Astrocyte (in vitro differentiated cells and primary cell): ENCODE measurements around the gene ABHD17C. TPM values are rescaled to one million over a fixed set of nuclear protein-coding genes. Genes with fewer than 3 reads are reported as not detected.

Experiments used
- DNase-seq: peaks from one replicate; pipeline ENCODE4 v3.0.0-alpha.2; 2010; ENCODE audit warnings: low read depth
- FAIRE-seq: peaks from 2 replicates; lab custom pipeline; 2011; peaks lifted over from hg19 to GRCh38; lab: Jason Lieb, UNC
- H2AFZ ChIP-seq: 2 replicates; pipeline ENCODE4 v1.6.0; 2012; ENCODE audit warnings: low read depth, low read length, inconsistent platforms
- H3K27ac ChIP-seq: 2 replicates; pipeline ENCODE4 v1.5.1; 2011; ENCODE audit warnings: low read depth, low read length, inconsistent platforms
- H3K27me3 ChIP-seq: 2 replicates; pipeline ENCODE4 v1.6.0; 2011; ENCODE audit warnings: low read length, inconsistent platforms; ENCODE audit not compliant: insufficient read depth
- H3K36me3 ChIP-seq: 2 replicates; pipeline ENCODE4 v1.5.1; 2011; ENCODE audit warnings: low read length, inconsistent platforms; ENCODE audit not compliant: insufficient read depth
- H3K4me1 ChIP-seq: 2 replicates; pipeline ENCODE4 v1.5.1; 2011; ENCODE audit warnings: low read length, inconsistent platforms; ENCODE audit not compliant: insufficient read depth
- H3K4me2 ChIP-seq: 2 replicates; pipeline ENCODE4 v1.6.0; 2012; ENCODE audit warnings: low read length, inconsistent platforms
- H3K4me3 ChIP-seq: 2 replicates; pipeline ENCODE4 v1.5.1; 2011; ENCODE audit warnings: low read depth, mild to moderate bottlenecking, low read length, inconsistent platforms; ENCODE audit not compliant: insufficient read depth
- H3K79me2 ChIP-seq: 2 replicates; pipeline ENCODE4 v1.6.0; 2012; ENCODE audit warnings: mild to moderate bottlenecking, low read length, inconsistent platforms; ENCODE audit not compliant: insufficient read depth
- H3K9ac ChIP-seq: 2 replicates; pipeline ENCODE4 v1.6.0; 2012; ENCODE audit warnings: mild to moderate bottlenecking, low read length, inconsistent platforms
- H3K9me3 ChIP-seq: 2 replicates; pipeline ENCODE4 v1.5.1; 2012; ENCODE audit warnings: low read depth, mild to moderate bottlenecking, low read length, inconsistent platforms; ENCODE audit not compliant: insufficient read depth
- H4K20me1 ChIP-seq: 2 replicates; pipeline ENCODE4 v1.6.0; 2012; ENCODE audit warnings: low read length, inconsistent platforms; ENCODE audit not compliant: insufficient read depth
- H3K27ac Mint-ChIP-seq: one replicate; pipeline ENCODE4 v1.8.0; 2021; ENCODE audit warnings: mild to moderate bottlenecking, mixed read lengths; ENCODE audit not compliant: unreplicated experiment
- H3K27me3 Mint-ChIP-seq: one replicate; pipeline ENCODE4 v1.8.0; 2021; ENCODE audit warnings: low read depth, mixed read lengths; ENCODE audit not compliant: unreplicated experiment
- H3K36me3 Mint-ChIP-seq: one replicate; pipeline ENCODE4 v1.8.0; 2021; ENCODE audit warnings: low read depth, mixed read lengths; ENCODE audit not compliant: unreplicated experiment
- H3K4me1 Mint-ChIP-seq: one replicate; pipeline ENCODE4 v1.8.0; 2021; ENCODE audit warnings: low read depth, mixed read lengths; ENCODE audit not compliant: unreplicated experiment
- H3K4me3 Mint-ChIP-seq: one replicate; pipeline ENCODE4 v1.8.0; 2021; ENCODE audit warnings: mild to moderate bottlenecking, moderate library complexity, mixed read lengths; ENCODE audit not compliant: unreplicated experiment
- H3K9me3 Mint-ChIP-seq: one replicate; pipeline ENCODE4 v1.8.0; 2021; ENCODE audit warnings: mild to moderate bottlenecking, mixed read lengths; ENCODE audit not compliant: unreplicated experiment
- EZH2 ChIP-seq: IDR thresholded peaks from 2 replicates; pipeline ENCODE4 v1.6.1; 2012; ENCODE audit warnings: mild to moderate bottlenecking, low read length, inconsistent platforms; ENCODE audit not compliant: insufficient read depth
- total RNA-seq: library from RNA; stranded (reverse); gene quantifications from 2 replicates; pipeline ENCODE4 v1.2.1, GENCODE V29; 2021
- TF ChIP-seq, protein P1 (sequence below): IDR thresholded peaks from 2 replicates; pipeline ENCODE4 v1.5.1; 2011; ENCODE audit warnings: low read depth, mild to moderate bottlenecking, inconsistent platforms, low read length, moderate library complexity; ENCODE audit not compliant: insufficient read depth

ABHD17C gene
- total RNA-seq, 1 donor from 2014 or later, result 10.2 TPM

- H3K27me3 ChIP-seq, result no peaks in the 10 kb centered on the region
- DNase-seq (no peak), FAIRE-seq (no peak)
- H3K4me1 ChIP-seq, result no peaks in the 10 kb centered on the region
- H3K27ac ChIP-seq, result no peak overlapping the region
- TF ChIP-seq, protein P1, sequence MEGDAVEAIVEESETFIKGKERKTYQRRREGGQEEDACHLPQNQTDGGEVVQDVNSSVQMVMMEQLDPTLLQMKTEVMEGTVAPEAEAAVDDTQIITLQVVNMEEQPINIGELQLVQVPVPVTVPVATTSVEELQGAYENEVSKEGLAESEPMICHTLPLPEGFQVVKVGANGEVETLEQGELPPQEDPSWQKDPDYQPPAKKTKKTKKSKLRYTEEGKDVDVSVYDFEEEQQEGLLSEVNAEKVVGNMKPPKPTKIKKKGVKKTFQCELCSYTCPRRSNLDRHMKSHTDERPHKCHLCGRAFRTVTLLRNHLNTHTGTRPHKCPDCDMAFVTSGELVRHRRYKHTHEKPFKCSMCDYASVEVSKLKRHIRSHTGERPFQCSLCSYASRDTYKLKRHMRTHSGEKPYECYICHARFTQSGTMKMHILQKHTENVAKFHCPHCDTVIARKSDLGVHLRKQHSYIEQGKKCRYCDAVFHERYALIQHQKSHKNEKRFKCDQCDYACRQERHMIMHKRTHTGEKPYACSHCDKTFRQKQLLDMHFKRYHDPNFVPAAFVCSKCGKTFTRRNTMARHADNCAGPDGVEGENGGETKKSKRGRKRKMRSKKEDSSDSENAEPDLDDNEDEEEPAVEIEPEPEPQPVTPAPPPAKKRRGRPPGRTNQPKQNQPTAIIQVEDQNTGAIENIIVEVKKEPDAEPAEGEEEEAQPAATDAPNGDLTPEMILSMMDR, result no peak
- no peak for TF ChIP-seq EZH2
- no peaks in the 10 kb centered on the region for H3K36me3 ChIP-seq
- no peaks in the 10 kb centered on the region for H3K79me2 ChIP-seq
- Mint-ChIP-seq H3K27me3 (no peaks in the 10 kb centered on the region), H3K4me1 (no peaks in the 10 kb centered on the region), H3K9me3 (no peaks in the 10 kb centered on the region), H3K27ac (no peak overlapping the region), H3K4me3 (no peak overlapping the region), H3K36me3 (peaks cover 3% of the 10 kb centered on the region)
- peaks cover 4% of the 10 kb centered on the region for H4K20me1 ChIP-seq
- no peaks in the 10 kb centered on the region for H3K9me3 ChIP-seq
- H3K4me3 ChIP-seq, result no peak overlapping the region
- no peak overlapping the region for H3K9ac ChIP-seq
- H3K4me2 ChIP-seq, result no peak overlapping the region
- H2AFZ ChIP-seq, result no peak overlapping the region
Measured at GRCh38 chr15:80754014-80754413, 58.9 kb downstream of the ABHD17C start.

DNA sequence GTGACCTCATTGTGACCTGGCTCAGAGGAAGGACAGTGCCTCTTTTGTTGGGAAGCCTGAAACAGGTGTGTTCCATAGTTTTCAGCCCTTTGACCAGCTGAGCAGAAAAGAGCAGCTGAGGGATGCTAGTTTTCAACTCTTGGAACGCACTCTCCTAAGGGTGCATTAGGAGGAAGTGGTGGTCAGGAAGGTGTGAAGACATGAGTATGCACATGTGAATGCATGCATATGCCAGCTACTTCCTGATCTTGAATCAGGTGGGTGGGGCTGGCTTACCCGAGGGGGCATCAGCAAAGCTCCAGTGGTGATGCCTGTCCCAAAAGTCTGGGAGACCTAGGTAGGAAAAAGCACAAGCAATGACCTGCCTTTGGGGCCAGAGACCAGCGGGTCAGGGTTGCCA, 60.8 kb downstream of the ABHD17C start:
- H2AFZ ChIP-seq, result no peak overlapping the region
- no peak overlapping the region for H3K27ac Mint-ChIP-seq
- H3K27me3 ChIP-seq, result no peaks in the 10 kb centered on the region
- no peak overlapping the region for H3K27ac ChIP-seq
- H3K9ac ChIP-seq, result no peak overlapping the region
- no peaks in the 10 kb centered on the region for H3K9me3 ChIP-seq
- H3K36me3 ChIP-seq, result no peaks in the 10 kb centered on the region
- FAIRE-seq (no peak), DNase-seq (no peak)
- H3K9me3 Mint-ChIP-seq, result no peaks in the 10 kb centered on the region
- no peak overlapping the region for H3K4me3 ChIP-seq
- H3K36me3 Mint-ChIP-seq, result peaks cover 3% of the 10 kb centered on the region
- TF ChIP-seq, protein P1, result no peak
- no peak for TF ChIP-seq EZH2
- no peak overlapping the region for H3K4me3 Mint-ChIP-seq
- H3K4me1 ChIP-seq, result no peaks in the 10 kb centered on the region
- H3K27me3 Mint-ChIP-seq, result no peaks in the 10 kb centered on the region
- H3K4me2 ChIP-seq, result no peak overlapping the region
- no peaks in the 10 kb centered on the region for H3K79me2 ChIP-seq
- H4K20me1 ChIP-seq, result no peaks in the 10 kb centered on the region
- no peaks in the 10 kb centered on the region for H3K4me1 Mint-ChIP-seq

- no peaks in the 10 kb centered on the region for H3K27me3 Mint-ChIP-seq
- DNase-seq (no peak), FAIRE-seq (no peak)
- Histone ChIP-seq H3K27me3 (no peaks in the 10 kb centered on the region), H3K36me3 (no peaks in the 10 kb centered on the region), H3K27ac (no peak overlapping the region), H3K4me1 (no peaks in the 10 kb centered on the region), H3K4me3 (no peak overlapping the region), H4K20me1 (no peaks in the 10 kb centered on the region), H3K9ac (no peak overlapping the region), H2AFZ (no peak overlapping the region), H3K79me2 (no peaks in the 10 kb centered on the region), H3K4me2 (no peak overlapping the region), H3K9me3 (no peaks in the 10 kb centered on the region)
- no peaks in the 10 kb centered on the region for H3K4me1 Mint-ChIP-seq
- H3K9me3 Mint-ChIP-seq, result no peaks in the 10 kb centered on the region
- peaks cover 3% of the 10 kb centered on the region for H3K36me3 Mint-ChIP-seq
- TF ChIP-seq, protein P1, result no peak
- TF ChIP-seq EZH2, result no peak
- no peak overlapping the region for H3K27ac Mint-ChIP-seq
- no peak overlapping the region for H3K4me3 Mint-ChIP-seq
Measured at GRCh38 chr15:80758130-80758745, 63.1 kb downstream of the ABHD17C start.
